Stimulated activated CD4-positive, alpha-beta T cell treated with anti-CD3 and anti-CD28 coated beads, Interleukin-1b, Interleukin-23, amount 100 ng/mL, for 24 hours (primary cell): ENCODE results near the gene TNC.

ENCODE experiments used
- DNase-seq, 4 experiments: peaks; one replicate each; pipeline ENCODE4 v3.0.0-alpha.2; 2020; ENCODE audit warnings: low read depth in 4 of 4, low spot score in 1 of 4

Gene TNC

DNA sequence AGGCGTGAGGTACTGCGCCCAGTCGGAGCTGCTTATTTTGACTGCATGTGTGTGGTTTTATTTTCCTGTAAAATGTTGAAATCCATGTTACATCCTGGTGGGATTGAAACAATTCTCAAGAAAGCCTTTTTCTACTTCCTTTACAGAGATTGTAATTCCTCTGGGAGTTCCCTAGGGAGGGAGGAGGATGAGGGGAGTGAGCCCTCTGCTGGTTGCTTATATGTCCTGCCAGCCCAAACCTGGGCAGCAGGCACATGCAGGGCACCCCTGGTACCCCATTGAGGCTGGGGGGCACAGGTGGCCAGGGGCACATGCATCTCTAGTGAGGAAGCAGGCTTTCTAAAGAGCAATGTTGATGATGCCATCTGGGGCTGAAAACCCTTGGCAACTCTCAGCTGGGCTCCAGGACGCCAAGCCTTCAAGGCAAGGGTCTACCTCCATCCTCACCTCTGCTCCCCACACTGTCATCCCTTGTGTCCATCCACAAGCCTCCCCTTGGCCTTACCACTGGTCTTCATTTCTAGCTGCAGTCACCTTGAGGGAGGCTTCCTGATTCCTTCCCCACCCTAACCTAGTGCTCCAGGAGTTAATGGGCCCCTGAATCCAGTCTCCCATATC is 102.8 kb downstream of the TNC start:
- DNase-seq, result no peak

GRCh38 chr9:115014438-115014837 is 103.5 kb downstream of the TNC start:
- no peak for DNase-seq

DNA sequence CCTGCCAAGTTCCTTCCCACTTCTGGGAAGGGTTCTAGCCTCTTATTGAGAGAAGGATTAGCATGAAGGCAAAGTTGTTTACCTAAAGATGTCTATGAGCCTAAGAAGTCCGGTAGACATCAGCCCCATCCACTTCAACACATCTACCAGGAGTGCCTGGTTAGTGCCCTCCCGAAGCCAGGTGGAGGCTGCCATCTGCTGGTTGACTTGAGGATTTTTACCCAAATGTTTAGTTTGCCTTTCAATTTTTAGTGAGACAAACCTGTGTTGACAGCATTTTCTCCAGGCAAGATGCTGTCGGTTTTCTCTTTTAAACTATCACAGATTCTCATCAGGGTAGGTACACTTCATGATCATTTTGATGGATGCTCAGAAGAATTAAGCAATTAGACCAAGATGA is 104.0 kb downstream of the TNC start:
- peak; percentile 61 to 72 (median 64) for DNase-seq

DNA sequence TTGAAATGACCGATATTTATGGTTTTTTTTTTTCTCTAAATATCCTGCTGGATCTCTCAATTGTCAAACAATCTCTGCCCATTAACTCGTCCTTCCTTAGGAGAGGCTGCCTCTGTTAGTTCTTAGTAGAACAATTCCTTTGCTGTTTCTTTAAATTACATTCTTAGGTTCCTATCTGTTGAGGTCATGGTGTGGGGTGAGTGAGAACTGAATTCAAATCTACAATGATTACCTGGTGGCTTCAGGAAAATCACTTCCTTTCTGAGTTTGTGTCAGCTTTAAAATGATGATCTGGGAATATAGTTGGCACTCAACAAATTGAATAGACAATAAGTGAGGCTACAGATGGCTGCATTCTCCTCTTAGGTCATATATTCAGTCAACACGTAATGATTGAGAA is 105.5 kb downstream of the TNC start:
- DNase-seq, result no peak

DNA sequence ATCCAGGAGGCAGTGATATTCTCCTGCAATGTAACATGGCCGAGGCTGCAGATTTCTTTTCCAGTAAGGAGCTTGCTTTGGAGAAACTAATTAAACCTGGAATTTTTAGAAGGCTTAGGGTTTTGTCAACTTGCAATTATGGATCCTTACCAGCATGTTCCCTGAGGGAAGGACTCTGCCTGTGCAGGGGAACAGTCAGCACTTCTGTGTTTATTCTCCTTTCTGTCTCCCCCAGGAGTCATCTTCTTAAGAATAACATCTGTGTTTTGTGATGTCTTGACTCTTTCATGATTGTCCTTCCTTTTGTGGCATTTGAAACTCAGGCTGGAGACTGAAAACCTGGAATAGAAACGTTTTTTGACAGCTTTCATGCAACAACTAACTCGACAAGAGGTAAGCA is 107.1 kb downstream of the TNC start:
- no peak for DNase-seq

DNA sequence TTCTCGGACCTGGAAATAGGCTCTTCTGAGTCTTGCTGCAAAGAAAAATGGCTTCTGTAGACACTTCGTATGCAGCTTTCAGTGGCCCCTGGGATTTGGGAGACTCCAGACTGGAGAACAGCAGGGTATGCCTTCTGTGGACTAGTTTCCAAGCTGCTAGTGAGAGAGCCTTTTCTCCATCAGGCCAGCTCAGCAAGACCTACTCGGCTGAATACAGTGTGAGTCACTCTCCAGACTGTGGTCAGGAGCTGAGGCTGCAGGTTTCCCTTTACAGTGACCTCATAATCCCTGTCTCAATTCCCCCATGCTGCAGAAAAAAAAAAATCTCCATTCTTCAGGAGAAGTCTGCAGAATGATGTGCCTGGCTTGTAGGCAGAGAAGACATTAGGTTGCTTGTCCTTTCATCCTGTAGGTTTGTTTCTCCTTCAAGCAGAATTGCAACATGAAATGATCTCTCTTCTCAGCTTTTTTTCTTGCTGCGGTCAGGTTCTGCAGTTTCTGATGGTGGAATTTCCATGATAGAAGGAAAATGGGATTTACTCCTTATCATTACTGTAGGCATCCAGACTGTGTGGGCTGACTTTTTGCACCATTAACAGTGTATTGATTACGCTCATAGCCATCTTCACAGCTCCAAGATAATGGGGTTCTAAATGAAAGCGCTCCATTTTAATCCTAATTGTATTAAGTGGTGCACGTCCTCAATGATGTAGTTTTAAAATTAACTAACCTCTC is 109.3 kb downstream of the TNC start:
- peak in 1 of 4 experiments; percentile 20 for DNase-seq

DNA sequence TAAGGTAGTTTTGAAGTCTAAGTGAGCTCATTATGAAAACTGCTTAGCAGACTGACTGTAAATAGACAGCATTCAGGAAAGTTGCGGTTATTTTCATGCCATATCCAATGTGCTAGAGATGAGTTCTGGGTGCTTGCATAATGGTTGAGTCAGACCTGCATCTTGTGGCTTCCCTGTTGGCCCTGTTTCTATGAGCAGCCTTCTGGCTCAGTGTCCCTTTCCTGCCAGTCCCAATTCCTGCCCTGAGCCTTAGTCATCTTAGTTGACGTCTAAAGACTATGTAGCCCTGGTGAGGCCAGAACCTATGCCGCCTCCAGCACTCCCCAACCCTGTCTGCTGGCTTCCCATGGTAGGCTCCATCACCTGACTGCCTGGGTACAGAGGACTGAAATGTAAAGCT is 111.3 kb downstream of the TNC start:
- DNase-seq, result peak in 1 of 4 experiments; percentile 23

GRCh38 chr9:115005322-115005721 is 112.6 kb downstream of the TNC start:
- DNase-seq, result no peak

- no peak for DNase-seq
Measured at GRCh38 chr9:115004545-115004944, 113.4 kb downstream of the TNC start.

GRCh38 chr9:115002371-115003120 is 115.4 kb downstream of the TNC start:
- no peak for DNase-seq

GRCh38 chr9:115000217-115000639 is 117.7 kb downstream of the TNC start:
- peak in 1 of 4 experiments; percentile 26 for DNase-seq

- no peak for DNase-seq
Measured at GRCh38 chr9:114998326-114998725, 119.6 kb downstream of the TNC start.

DNA sequence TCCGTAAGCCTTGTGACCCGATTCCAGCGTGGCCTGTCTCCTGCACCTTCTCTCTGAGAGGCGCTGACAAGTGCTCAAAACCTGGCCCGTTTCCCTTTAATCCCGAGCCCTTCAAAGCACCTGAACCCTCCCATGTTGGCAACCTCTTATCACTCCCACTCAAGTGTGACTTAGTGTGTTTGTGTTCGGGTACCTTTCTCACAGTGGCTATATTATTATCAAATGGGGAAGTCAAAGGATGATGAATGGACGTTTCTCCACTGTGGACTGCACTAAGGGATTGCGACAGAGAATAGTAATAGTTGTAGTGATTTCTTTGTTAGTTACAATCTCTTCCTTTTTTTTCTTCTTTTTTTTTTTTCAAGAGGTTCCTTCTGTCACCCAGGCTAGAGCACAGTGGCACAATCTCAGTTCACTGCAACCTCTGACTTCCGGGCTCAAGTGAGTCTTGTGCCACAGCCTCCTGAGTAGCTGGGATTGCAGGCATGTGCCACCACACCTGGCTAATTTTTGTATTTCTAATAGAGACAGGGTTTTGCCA is 122.2 kb downstream of the TNC start:
- DNase-seq, result no peak

- DNase-seq, result no peak
Measured at GRCh38 chr9:114994768-114995167, 123.2 kb downstream of the TNC start.

GRCh38 chr9:114991861-114992260 is 126.1 kb downstream of the TNC start:
- DNase-seq, result no peak

GRCh38 chr9:114990901-114991300 is 127.1 kb downstream of the TNC start:
- no peak for DNase-seq

- peak in 2 of 4 experiments; percentile 48 to 66 for DNase-seq
Measured at GRCh38 chr9:114989600-114990410, 128.2 kb downstream of the TNC start.

- peak in 1 of 4 experiments; percentile 35 for DNase-seq
Measured at GRCh38 chr9:114988962-114989599, 128.9 kb downstream of the TNC start.

DNA sequence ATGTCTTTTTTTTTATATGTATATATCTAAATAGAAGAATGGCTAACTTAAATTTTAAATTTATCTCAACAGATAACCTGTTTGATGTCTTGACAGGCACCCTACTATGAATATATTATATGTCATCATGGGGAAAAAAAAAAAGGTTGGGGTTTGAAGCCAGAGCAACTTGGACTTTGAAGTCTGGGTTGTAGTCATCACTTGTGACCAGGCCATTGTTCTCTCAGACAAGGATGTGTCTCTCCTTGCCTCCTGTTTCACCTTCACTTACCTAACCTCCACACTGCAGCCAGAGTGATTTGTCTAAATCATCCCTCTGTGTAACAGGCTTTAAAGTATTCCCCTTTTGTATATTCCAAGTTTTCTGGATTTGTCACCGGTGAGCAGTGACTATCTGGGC is 130.8 kb downstream of the TNC start:
- DNase-seq, result no peak

GRCh38 chr9:114985959-114986501 is 131.9 kb downstream of the TNC start:
- DNase-seq, result no peak
